Psoas muscle (tissue), 8 donors: Measurements from ENCODE around the gene SH3GL2. TPM values are rescaled to one million over a fixed set of nuclear protein-coding genes. Genes with fewer than 3 reads are reported as not detected.

Experiments
- ATAC-seq, 4 donors: fragments of 200-7000 bp; cut with Tn5 transposase; one replicate each; pipeline ENCODE4 v1.9.1; 2020; ENCODE audit warnings: moderate library complexity in 3 of 4, mild to moderate bottlenecking in 2 of 4
- DNase-seq, 2 donors: peaks; one replicate each; pipeline ENCODE4 v3.0.0-alpha.2; 2020
- H3K27ac ChIP-seq: fragments of 200-600 bp; one replicate; pipeline ENCODE4 v1.8.0; 2022
- H3K27me3 ChIP-seq, 3 donors: fragments of 200-600 bp in 1 of 3; one replicate each; pipeline versions ENCODE4 v1.6.1 to v1.8.0; 2013 to 2022; ENCODE audit warnings: low read length in 2 of 3, mild to moderate bottlenecking in 2 of 3, moderate library complexity in 1 of 3; ENCODE audit not compliant: insufficient read depth in 3 of 3
- H3K36me3 ChIP-seq, 2 donors: fragments of 200-600 bp in 1 of 2; one replicate each; pipeline versions ENCODE4 v1.6.1 to v1.8.0; 2013 to 2022; ENCODE audit warnings: low read depth in 1 of 2, mild to moderate bottlenecking in 1 of 2, moderate library complexity in 1 of 2; ENCODE audit not compliant: insufficient read depth in 1 of 2
- H3K4me1 ChIP-seq: fragments of 200-600 bp; one replicate; pipeline ENCODE4 v1.8.0; 2022
- H3K4me3 ChIP-seq: fragments of 200-600 bp; one replicate; pipeline ENCODE4 v1.8.0; 2022; ENCODE audit warnings: mild to moderate bottlenecking
- H3K9me3 ChIP-seq: fragments of 200-600 bp; one replicate; pipeline ENCODE4 v1.8.0; 2022
- WGBS, 3 donors: extraction: QIAGEN DNeasy Blood & Tissue Kit; methylation state at CpG; one replicate each; pipeline versions ENCODE4 v1.1.6 to v1.1.7; 2013; 5-methylcytosine and 5-hydroxymethylcytosine counted together
- intact Hi-C, 2 donors: fragments of 100-400 bp; cut with DNase I; formaldehyde crosslinking; loops; one replicate each; pipeline versions ENCODE4 v1.11.0 to v1.14.2; 2022
- polyA plus RNA-seq, 3 donors: library from polyadenylated mRNA; stranded (reverse); fragments of 200-250 nt; gene quantifications; one replicate each; pipeline ENCODE4 v1.2.3, GENCODE V29; 2013
- total RNA-seq, 4 donors: library from RNA; stranded (reverse); fragmentation: NEBNext Ultra II Directional in 2 of 4; extraction: Animal tissue kit (Norgen Biotek cat#: 25700) in 2 of 4; gene quantifications; one replicate each; pipeline versions ENCODE4 v1.2.1 to v1.2.4, GENCODE V29; 2021 to 2023
- TF ChIP-seq, protein P1 (sequence below): fragments of 200-600 bp; IDR thresholded peaks from one replicate; pipeline ENCODE4 v1.8.0; 2022; ENCODE audit warnings: antibody characterized with exemption
- donor health status: healthy with polysubstance abuse.
- donor health status: DM: no; HTN: no; CAD: no; lungs with moderate emphysema.
- donor health status: Bipolar disorder and iron deficiency.
- donor health status: healthy.
- donor health status: DM: yes; HTN: yes; CAD: no.
- donor health status: DM: no; HTN: no; CAD: no.
- donor health status: DM: no; HTN: no; CAD: no.
- donor health status: DM: yes; HTN: yes; CAD: no.

SH3GL2 gene
- total and polyA plus RNA-seq, 7 donors = 0.08 TPM; not detected in 6

- 42 to 59% (median 53%) methylated on average over 5 of the region's 5 CpGs for whole genome bisulfite sequencing, 3 donors
- DNase-seq (no peak), ATAC-seq (no peak)
- Histone ChIP-seq H3K4me3 (no peak overlapping the region), H3K9me3 (no peaks in the 10 kb centered on the region), H3K27ac (no peak overlapping the region), H3K27me3 (peaks cover 0 to 4% (median 0%) of the 10 kb centered on the region in 3 donors), H3K36me3 (no peaks in the 10 kb centered on the region), H3K4me1 (no peaks in the 10 kb centered on the region)
- TF ChIP-seq, protein P1, sequence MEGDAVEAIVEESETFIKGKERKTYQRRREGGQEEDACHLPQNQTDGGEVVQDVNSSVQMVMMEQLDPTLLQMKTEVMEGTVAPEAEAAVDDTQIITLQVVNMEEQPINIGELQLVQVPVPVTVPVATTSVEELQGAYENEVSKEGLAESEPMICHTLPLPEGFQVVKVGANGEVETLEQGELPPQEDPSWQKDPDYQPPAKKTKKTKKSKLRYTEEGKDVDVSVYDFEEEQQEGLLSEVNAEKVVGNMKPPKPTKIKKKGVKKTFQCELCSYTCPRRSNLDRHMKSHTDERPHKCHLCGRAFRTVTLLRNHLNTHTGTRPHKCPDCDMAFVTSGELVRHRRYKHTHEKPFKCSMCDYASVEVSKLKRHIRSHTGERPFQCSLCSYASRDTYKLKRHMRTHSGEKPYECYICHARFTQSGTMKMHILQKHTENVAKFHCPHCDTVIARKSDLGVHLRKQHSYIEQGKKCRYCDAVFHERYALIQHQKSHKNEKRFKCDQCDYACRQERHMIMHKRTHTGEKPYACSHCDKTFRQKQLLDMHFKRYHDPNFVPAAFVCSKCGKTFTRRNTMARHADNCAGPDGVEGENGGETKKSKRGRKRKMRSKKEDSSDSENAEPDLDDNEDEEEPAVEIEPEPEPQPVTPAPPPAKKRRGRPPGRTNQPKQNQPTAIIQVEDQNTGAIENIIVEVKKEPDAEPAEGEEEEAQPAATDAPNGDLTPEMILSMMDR = no peak
- intact Hi-C loops = no loop called here
Observed at GRCh38 chr9:17571825-17572224, 7.0 kb upstream of the SH3GL2 start.

DNA sequence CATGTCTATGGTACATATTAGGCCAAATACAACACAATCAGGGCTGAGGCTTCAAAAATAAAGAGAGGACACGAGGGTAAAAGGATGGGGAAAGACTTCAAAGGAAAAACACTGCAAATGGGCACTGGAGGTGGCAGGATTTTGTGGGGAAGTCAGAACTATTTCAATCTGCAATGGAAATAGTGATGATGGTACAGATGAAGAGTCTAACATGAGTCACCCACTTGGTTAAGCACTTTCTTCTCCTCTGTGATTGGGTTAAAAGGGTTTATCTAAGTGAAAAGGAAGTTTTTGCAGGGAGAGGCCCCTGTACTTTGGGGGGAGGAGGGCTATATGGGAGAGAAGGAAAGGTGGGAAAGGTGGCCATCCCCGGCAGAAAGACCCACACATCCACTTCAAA lies 4.5 kb upstream of the SH3GL2 start:
- intact Hi-C loops = no loop called here
- ATAC-seq (no peak), DNase-seq (no peak)
- H3K36me3 ChIP-seq = no peaks in the 10 kb centered on the region
- H3K4me3 ChIP-seq = no peak overlapping the region
- WGBS, 3 donors = 28 to 54% (median 48%) methylated on average over 2 of the region's 2 CpGs
- no peak overlapping the region for H3K27ac ChIP-seq
- peaks cover 6 to 25% (median 13%) of the 10 kb centered on the region in 3 donors for H3K27me3 ChIP-seq
- H3K4me1 ChIP-seq = peaks cover 6% of the 10 kb centered on the region
- TF ChIP-seq, protein P1 = no peak
- H3K9me3 ChIP-seq = no peaks in the 10 kb centered on the region

GRCh38 chr9:17578577-17578910 lies 322 bp upstream of the SH3GL2 start:
- H3K4me1 ChIP-seq = peaks cover 6% of the 10 kb centered on the region
- TF ChIP-seq, protein P1 = no peak

DNA sequence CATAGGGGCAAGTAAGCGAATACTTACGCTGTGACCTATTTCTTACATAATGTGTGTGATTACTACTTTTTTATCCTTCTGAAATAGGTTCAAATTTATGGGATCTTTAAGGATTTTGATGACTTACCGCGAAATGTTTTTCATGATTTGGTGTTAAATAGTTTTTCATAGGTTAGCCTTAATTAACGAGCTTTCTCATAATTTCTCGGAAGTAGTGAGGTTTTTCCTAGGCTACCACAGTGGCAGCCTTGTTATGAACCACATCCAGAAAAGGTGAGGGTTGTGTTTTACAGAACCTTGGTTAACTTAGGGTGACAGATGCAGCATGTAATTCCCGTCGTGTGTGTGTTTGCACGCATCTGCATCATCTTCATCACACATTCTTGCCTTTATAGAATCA lies 1.3 kb downstream of the SH3GL2 start:
- Histone ChIP-seq H3K4me3 (no peak overlapping the region), H3K9me3 (no peaks in the 10 kb centered on the region), H3K27me3 (peaks cover 5 to 43% (median 21%) of the 10 kb centered on the region in 3 donors), H3K36me3 (no peaks in the 10 kb centered on the region), H3K27ac (no peak overlapping the region), H3K4me1 (peaks cover 6% of the 10 kb centered on the region)
- TF ChIP-seq, protein P1 = no peak
- no peak for DNase-seq
- ATAC-seq = no peak
- WGBS, 3 donors = 61 to 64% (median 63%) methylated on average over 9 of the region's 9 CpGs
- intact Hi-C loops = loop anchor here in 1 of 2 donors (10.0 kb wide), 1 partner anchor 55 kb away; no protein-coding TSS in a partner anchor

More at GRCh38 chr9:17578577-17578910, 322 bp upstream of the SH3GL2 start:
- 0 to 2% (median 1%) methylated on average over 17 of the region's 17 CpGs for WGBS, 3 donors
- H3K27me3 ChIP-seq = peaks cover 9 to 43% (median 21%) of the 10 kb centered on the region in 3 donors
- no peak overlapping the region for H3K27ac ChIP-seq
- no peaks in the 10 kb centered on the region for H3K36me3 ChIP-seq
- DNase-seq = no peak
- H3K4me3 ChIP-seq = peak overlapping the region; percentile 58
- ATAC-seq = no peak
- no peaks in the 10 kb centered on the region for H3K9me3 ChIP-seq
- intact Hi-C loops = no loop called here

GRCh38 chr9:17587113-17587512 lies 8.2 kb downstream of the SH3GL2 start:
- TF ChIP-seq, protein P1 = no peak
- H3K27me3 ChIP-seq = peaks cover 0 to 3% (median 2%) of the 10 kb centered on the region in 3 donors
- no peak overlapping the region for H3K4me3 ChIP-seq
- no peaks in the 10 kb centered on the region for H3K9me3 ChIP-seq
- H3K27ac ChIP-seq = no peak overlapping the region
- intact Hi-C loops = loop anchor here in 1 of 2 donors (10.0 kb wide), 1 partner anchor 48 kb away; no protein-coding TSS in a partner anchor
- no peak for DNase-seq
- WGBS, 3 donors = 73 to 75% (median 74%) methylated on average over 5 of the region's 5 CpGs
- no peak for ATAC-seq
- H3K4me1 ChIP-seq = no peaks in the 10 kb centered on the region
- H3K36me3 ChIP-seq = no peaks in the 10 kb centered on the region
